Epithelial cell of esophagus (primary cell): ENCODE results near the gene TMEM38A.
"Not testable (repeated sequence)": the region's sequence is repeated elsewhere in the genome, so short reads cannot be mapped to it uniquely, and the experiment has no call there.

Experiments
- DNase-seq: peaks from one replicate; pipeline ENCODE4 v3.0.0; 2010; ENCODE audit warnings: low read depth
- H3K4me3 ChIP-seq: 2 replicates; pipeline ENCODE4 v1.5.1; 2011; ENCODE audit warnings: mild to moderate bottlenecking, low read length, control low read depth
- TF ChIP-seq, protein P1 (sequence below): IDR thresholded peaks from 2 replicates; pipeline ENCODE4 v1.5.1; 2011; ENCODE audit warnings: low read depth, mild to moderate bottlenecking, low read length, control low read depth, inconsistent platforms; ENCODE audit not compliant: insufficient read depth; ENCODE audit errors: missing control alignments

The TMEM38A gene

DNA sequence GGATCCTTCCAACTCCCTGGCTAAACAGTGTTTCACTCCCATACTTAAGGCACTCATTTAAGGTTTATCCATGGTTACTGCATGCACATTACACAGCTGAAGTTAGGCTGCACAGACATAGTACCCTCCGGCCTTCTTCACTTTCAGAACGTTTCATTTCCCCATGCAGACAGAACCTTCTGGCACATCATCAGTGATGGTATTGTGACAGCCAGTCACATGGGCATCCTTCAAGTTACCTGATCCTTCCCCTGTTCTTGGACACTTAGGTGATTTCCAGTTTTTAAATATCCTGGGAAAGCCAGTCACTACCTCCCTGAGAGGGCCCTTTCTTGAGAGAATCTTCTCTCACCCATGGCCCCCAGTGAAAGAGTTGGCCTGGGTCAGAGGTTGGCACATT lies 10.1 kb upstream of the TMEM38A start:
- no peak for DNase-seq
- H3K4me3 ChIP-seq: no peak overlapping the region
- TF ChIP-seq, protein P1, sequence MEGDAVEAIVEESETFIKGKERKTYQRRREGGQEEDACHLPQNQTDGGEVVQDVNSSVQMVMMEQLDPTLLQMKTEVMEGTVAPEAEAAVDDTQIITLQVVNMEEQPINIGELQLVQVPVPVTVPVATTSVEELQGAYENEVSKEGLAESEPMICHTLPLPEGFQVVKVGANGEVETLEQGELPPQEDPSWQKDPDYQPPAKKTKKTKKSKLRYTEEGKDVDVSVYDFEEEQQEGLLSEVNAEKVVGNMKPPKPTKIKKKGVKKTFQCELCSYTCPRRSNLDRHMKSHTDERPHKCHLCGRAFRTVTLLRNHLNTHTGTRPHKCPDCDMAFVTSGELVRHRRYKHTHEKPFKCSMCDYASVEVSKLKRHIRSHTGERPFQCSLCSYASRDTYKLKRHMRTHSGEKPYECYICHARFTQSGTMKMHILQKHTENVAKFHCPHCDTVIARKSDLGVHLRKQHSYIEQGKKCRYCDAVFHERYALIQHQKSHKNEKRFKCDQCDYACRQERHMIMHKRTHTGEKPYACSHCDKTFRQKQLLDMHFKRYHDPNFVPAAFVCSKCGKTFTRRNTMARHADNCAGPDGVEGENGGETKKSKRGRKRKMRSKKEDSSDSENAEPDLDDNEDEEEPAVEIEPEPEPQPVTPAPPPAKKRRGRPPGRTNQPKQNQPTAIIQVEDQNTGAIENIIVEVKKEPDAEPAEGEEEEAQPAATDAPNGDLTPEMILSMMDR: no peak

DNA sequence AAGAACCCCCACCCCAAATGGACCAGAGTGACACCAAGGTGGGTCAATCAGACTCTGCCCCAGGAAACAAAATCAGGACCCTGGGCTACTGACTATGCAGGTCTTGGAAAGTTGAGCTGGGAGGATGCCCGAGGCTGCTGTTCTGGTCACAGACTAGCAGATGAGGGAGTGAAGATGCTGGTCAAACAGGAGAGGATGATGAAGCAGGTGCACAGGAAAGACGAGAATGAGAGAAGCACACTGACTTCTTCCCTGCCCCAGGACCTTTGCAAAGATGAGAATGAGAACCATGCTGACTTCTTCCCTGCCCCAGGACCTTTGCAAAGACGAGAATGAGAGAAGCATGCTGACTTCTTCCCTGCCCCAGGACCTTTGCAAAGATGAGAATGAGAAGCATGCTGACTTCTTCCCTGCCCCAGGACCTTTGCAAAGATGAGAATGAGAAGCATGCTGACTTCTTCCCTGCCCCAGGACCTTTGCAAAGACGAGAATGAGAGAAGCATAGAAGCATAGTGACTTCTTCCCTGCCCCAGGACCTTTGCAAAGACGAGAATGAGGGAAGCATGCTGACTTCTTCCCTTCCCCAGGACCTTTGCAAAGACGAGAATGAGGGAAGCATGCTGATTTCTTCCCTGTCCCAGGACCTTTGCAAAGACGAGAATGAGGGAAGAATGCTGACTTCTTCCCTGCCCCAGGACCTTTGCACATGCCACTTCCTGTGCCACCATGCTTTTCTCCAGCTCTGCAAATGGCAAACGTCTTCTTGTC lies 9.3 kb upstream of the TMEM38A start:
- not testable (repeated sequence) for H3K4me3 ChIP-seq, DNase-seq

DNA sequence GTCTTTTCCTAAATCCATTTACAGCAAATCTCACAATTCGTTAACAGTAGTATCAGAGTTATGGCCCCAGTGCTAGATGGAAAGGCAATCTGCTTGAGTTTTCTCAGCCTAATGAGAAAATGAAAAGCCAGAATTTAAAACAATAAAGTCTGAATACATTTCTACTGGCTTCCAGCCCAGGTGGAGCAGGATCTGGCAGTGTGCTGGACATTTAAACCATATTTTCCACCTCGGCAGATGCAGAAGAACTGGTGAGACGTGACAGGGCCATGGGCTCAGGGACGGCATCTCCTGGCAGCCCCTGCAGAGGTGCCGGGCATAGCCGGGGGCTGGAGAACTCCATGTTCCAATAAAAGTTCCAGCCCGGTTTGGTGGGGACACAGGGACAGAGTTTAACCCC lies 8.1 kb upstream of the TMEM38A start:
- no peak for DNase-seq
- TF ChIP-seq, protein P1: no peak
- H3K4me3 ChIP-seq: no peak overlapping the region

DNA sequence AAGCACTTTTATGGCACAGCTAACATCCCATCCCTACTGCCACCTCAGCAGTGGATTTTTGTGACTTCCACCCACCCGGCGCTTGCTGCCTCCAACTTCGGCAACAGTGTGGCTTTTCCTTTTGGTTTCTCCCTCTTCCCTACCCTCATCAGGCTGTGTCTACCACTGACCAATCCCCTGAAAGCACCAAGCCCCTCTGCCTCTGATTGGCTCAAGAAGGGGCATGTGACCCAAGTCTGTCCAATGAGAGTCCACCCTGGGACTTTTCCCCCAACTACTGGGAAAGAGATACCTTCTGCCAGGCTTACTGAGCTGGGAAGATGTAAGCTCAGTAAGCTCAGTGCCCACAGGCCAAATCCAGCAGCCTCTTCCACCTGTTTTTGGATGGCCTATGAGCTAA lies 6.8 kb upstream of the TMEM38A start:
- TF ChIP-seq, protein P1: no peak
- no peak overlapping the region for H3K4me3 ChIP-seq
- peak; percentile 15 for DNase-seq

DNA sequence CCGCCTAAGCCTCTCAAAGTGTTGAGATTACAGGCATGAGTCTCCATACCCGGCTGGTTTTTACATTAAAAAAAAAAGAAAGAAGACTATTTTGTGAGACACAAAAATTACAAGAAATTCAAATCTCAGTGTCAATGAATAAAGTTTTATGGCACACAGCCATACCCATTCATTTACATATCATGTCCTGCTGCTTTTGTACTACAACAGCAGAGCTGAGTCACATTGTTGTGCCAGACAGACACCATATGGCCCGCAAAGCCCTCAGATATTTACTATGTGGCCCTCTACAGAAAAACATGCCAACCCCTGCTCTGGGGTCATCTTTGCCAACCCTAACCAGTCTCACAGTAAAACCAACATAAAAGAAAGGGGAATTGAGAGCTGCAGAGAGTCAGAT lies 6.3 kb upstream of the TMEM38A start:
- DNase-seq: peak; percentile 60

DNA sequence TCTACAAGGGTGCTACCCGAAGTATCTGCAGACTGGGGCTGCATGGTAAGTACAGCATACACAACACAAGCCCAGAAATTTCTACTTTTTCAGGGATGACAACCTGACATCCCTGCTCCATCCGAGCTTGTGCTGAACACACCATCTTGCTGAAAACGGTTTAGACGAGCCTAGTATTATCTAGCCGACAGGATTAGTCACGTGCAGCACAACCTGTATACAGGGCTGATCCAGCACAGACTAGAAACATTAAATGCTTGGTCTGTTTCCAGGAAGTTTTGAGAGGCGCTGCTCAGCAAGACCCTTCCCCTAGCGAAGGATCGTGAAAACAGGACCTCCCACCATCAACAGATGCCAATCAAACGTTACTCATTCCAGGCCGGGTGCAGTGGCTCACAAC lies 5.2 kb upstream of the TMEM38A start:
- no peak for DNase-seq
- TF ChIP-seq, protein P1: no peak
- H3K4me3 ChIP-seq: no peak overlapping the region

More for the DNA sequence above, 6.3 kb upstream of the TMEM38A start:
- TF ChIP-seq, protein P1: no peak
- no peak overlapping the region for H3K4me3 ChIP-seq

DNA sequence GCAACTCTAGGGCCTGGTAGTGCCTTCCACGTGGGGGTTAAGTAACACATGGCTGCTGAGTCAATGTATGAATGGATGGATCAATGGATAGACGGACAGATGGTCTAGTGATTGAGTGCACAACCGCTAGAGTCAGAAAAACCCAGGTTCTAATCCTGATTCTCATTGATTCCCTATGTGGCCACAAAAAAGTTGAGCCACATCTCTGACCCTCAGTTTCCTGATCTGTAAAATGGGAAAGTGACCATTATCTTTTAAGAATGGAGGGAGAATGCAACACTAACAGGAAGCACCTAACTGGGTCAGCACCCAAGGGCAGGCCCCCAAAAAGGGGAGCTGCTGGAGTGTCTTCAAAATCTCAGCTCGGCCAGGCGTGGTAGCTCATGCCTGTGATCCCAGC lies 3.6 kb upstream of the TMEM38A start:
- no peak overlapping the region for H3K4me3 ChIP-seq
- TF ChIP-seq, protein P1: no peak
- DNase-seq: no peak

DNA sequence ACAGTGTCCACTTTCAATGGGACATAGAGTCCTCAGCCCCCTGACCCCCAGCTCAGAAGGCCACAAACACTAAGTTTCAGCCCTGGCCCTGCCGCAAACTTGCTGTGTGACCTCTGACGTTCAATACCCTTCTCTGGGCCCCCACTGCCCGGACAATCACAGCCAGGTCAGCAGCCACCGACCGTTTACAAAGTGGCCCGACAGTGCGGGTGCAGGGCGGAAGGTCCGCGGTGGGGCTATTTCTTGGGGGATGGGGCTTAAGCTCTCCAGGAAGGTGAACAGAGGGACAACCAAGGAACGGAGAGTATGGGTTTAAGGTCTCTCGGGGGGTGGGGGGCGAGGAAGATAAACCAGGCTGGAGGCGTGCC lies 1.5 kb upstream of the TMEM38A start:
- no peak for DNase-seq

More for the DNA sequence above, 1.5 kb upstream of the TMEM38A start:
- peak overlapping the region; percentile 77 for H3K4me3 ChIP-seq
- TF ChIP-seq, protein P1: no peak
